GM18502 (cell line): ENCODE results near the gene CEP128.
A peak's percentile ranks its signal among the peaks of the same experiment; 100 is the strongest.

Experiments used
- ATAC-seq: cut with Tn5 transposase; IDR thresholded peaks from one replicate; pipeline ENCODE4 v1.9.1; 2021; ENCODE audit warnings: mild to moderate bottlenecking; ENCODE audit not compliant: unreplicated experiment, poor library complexity

CEP128 gene

DNA sequence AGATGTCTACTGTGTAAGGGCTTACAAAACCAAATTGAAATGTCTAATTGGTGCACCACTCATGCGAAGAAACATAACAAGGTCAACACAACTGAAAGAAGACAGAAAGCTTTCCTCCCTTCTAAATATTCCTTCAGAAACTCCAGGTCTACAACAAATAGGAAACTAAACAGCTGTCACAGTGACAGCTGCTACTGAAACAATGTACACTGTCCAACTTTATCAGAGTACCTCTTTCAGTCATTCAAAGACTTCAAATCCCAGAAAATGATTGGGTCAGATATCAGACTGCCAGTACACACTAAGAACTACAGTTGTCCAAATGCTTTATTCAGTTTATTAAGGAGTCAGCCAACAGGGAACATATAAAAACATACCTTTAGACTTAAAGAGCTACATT lies 35.2 kb downstream of the CEP128 start:
- no peak for ATAC-seq

DNA sequence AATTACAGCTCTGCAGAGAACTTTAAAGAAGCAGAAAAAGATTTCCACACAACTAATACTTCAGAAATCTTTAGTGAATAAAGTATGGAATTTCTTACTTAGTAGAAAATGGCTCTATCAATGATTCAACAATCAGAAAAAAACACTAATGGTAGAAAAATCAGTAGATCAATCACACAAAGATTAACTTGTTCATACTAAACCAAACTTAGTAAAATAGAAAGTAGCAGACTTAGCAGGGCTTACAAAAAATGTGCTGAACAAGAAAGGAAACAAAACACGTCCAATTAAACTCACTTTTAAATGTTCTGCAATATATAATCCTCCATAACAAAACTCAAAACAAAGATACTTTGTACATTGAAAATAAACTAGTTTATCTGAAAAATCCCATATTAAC lies 38.9 kb downstream of the CEP128 start:
- no peak for ATAC-seq

DNA sequence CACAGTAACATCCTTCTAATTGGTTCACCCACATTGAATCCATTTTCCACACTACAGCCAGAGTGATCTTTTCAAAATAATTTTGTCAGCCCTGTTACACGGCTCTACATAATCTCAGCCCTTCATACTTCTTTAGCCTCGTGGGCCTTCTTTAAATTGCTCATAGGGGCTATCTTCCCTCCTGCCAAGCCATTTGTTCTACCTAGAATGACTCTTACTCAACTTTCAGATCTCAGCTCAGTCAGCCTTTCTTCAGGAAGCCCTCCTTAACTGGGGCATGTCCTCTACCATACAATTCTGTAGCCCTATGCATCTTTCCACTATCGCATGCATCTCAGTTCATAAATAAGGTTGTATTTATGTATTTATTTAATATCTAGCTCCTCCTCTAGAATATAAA lies 39.7 kb downstream of the CEP128 start:
- ATAC-seq = no peak

DNA sequence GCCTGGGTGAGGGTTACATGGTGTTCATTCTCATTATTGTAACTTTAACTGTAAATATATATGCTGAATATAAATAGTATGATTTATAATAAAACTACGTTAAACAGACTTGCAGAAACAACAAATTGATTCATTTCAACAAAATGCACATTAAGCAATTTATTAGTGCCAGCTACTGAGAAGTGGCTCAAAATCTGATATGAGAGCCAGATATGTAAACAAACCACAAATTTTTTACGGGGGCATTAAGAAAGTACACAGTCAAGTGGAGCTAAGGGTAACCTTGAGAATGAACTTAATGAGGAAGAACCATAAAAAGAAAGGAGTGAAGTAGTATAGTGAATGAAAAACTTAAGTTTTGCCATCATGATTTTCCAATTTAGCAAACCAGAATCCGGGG lies 40.3 kb downstream of the CEP128 start:
- ATAC-seq = no peak

DNA sequence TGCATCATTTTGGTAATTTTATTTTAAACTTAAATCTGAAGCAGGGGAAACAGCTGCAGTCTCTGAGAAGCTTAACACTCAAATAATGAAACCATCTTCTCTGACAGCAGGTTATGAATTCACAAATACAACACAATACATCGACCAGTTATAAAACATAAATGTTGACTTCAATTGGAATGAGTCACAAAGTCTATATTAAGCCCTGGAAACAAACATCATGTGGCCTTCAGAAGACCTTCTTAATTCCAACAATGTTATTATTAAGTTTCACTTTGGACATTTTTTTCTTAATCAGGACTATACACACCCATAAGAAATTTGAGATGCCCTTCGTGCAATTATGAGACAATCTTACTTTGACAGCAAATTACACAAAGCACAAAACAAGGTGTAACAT lies 68.9 kb downstream of the CEP128 start:
- no peak for ATAC-seq

DNA sequence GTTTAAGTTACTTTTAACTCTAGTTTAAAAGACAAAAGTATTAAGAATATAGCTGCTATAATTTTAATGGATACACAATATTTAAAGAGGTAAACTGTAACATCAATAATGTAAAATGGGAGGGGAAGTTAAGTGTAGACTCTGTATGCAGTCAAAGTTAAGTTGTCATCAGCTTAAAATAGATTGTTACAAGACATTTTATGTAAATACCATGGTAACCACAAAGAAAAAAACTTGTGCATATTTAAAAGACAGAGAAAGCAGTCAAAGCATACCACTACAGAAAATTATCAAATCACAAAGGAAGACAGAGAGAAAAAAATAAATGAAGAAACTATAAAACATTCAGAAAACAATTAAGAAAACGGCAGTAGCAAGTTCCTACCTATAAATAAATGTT lies 73.3 kb downstream of the CEP128 start:
- ATAC-seq = no peak

DNA sequence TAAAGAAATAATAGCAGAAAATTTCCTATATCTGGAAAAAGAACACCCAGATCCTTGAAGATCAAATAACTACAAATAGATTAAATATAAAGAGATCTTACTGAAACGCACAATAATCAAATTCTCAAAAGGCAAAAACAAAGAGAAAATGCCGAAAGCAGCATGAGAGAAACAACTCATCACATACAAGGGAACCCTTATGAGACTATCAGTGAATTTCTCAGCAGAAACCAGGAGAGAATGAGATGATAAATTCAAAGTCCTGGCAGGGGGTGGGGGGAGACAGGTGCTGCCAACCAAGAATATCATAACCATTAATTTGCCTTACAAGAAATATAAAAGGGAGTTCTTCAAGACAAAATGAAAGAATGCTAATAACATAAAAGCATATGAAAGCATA lies 73.7 kb downstream of the CEP128 start:
- ATAC-seq = no peak

DNA sequence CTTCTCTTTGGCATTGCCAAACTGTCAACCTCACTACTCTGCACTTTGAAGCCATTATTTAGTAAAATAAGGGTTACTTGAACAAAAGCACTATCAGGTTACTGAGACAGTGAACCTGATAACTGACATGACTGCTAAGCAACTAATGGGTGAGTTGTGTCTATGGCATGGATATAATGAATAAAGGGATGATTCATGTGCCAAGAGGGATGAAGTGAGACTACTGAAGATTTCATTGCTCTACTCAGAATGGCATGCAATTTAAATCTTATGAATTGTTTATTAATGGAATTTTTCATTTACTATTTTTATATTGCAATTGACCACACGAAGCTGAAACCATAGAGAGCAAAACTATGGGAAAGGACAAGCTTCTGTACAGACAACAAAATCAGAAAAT lies 74.4 kb downstream of the CEP128 start:
- no peak for ATAC-seq

DNA sequence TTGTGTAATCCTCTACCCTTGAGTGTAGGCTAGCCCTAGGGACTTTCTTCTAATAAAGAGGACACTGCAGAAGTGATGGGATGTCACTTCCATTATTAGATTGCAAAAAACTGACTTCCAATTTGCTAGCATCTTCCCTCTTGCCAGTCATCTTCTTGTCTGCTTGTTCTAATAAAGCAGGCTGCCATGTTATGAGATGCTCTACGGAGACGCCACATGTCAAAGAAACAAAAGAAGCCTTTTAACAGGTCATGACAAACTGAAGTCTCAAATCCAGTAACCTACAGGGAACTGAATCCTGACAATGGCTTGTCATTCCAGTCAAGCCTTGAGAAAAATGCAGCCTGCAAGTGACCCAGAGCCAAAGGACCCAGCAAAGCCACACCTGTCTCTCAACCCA lies 76.0 kb downstream of the CEP128 start:
- no peak for ATAC-seq

DNA sequence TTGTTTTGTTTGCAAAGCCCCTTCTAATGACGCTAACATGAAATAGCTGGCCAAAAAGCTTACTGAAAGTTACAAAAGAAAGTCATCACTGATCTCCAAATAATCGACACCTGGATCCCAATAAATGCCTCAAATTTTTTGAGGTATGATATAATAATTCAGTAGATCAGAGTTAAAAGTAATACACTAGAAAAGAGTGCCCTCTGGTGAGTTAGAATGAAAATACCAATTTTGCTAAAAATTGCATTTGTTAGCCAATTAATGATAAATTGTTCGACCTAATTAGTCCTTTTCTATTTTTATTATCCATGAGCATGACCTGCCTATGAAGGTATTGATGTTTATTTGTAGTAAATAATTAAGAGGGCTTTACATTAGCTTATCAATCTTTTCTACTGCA lies 78.6 kb downstream of the CEP128 start:
- ATAC-seq = no peak

DNA sequence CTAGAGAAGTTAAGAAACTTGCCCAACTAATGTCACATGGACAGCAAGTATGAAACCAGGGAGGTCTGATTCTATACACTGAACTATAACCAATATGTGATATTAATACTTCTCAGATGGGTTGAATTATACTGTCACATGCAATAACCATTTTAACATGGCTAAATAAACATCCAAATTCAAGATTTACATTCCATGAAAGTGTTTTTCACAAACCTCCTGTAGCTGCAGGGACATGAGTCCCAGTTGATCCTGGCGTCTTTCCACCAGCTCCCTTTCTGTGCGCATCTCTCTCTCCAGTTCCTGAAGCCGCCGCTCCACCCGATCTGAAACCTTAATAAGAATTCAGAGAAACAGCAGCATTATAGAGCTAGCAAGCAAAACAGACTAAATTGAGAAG lies 79.0 kb downstream of the CEP128 start:
- ATAC-seq = no peak

DNA sequence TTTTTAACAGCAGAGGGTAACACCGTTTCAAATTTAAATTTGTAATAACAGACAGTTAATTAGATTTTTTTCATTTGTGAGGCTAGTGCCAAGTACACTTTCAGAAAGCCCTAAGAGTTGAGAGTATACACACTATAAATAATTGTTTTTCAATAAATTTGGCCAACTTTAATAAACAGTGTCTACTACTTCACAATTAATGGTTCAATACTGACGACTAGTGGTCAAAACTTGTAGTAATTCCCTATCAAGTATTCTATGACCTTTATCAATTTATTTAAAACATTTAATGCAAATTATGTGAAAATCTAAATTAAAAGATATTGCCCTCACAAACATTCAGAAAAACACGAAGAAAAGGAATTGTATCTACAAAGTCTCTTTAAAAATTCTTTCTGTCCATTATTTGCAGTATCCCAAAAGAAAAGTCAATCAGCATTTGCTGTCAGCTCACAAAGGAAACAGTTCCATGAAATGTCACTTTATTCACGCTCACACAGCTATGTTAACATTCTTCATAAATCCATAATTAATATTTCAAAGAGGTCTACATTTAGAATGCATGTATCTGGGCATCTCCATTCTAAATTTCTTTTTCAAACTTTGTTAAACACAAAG lies 91.2 kb downstream of the CEP128 start:
- ATAC-seq = peak; percentile 60

DNA sequence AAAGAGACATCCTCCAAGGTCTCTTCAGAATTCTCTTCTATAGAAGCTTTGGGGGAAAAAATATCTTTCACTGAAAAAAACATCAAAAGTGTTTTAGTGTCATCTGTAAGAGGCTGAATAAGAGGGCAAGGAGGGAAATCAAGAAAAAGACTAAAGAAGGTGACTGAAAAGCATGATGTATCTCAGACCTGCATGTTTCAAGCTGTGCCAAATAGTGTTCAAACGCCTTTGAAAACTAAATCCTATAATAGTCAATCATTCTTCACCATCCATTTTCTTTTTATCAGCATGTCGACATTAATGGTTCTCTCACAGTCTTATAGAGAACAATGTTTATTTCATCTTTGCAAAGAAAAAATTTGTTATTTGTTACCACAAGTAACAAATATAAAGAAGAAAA lies 94.5 kb downstream of the CEP128 start:
- no peak for ATAC-seq

DNA sequence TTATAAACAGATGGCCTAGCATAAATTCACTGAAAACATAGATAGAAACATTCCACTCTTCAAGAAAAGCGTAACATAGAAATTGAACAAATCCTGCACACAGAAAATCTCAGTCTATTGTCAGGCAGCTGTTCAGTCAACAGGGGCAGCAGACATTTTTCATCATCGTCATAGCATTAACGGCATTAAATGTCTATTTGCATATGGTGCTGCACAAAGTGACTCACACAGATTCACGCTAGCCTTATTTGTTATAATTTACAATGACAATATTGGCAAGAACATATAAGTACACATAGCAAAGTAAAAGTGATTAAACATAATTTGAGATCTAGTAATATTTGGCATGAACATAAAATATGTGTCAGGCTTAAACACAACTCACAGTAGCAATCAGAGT lies 95.7 kb downstream of the CEP128 start:
- ATAC-seq = no peak

DNA sequence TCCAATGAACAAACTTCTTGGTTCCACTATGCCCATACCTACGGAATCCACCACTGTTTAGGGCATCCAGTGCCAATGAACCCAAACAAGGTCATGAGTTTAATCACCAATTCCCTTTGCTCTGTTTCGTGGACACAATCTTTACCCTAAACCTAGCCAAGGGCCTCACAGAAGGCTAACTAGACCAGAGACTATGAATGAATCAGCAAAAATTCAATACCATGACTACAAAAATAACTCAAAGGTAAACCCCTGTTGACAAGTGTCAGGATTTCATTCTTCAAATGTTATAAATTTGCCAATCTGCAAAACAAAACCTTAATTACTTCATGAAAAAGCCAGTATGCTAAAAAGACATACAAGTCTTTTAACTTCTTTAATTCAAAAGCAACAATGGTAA lies 96.7 kb downstream of the CEP128 start:
- ATAC-seq = no peak

DNA sequence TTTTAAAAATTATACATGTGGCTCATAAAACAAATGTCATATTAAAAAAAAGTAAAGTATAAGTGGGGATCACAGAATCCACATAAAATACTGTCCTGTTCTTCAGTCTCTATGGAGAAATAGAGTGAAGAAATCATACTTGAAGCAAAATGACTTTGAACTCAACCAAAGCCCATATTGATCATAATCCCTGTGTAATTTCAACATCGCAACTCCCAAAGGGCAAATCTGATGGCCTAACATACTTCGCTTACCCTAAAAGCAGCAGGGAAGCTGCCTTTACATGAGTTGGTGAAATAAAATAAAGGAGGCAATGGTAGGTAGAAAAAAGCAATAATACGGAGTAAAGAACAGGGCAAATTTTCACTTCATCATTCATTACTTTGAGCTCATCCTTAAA lies 101.8 kb downstream of the CEP128 start:
- no peak for ATAC-seq

DNA sequence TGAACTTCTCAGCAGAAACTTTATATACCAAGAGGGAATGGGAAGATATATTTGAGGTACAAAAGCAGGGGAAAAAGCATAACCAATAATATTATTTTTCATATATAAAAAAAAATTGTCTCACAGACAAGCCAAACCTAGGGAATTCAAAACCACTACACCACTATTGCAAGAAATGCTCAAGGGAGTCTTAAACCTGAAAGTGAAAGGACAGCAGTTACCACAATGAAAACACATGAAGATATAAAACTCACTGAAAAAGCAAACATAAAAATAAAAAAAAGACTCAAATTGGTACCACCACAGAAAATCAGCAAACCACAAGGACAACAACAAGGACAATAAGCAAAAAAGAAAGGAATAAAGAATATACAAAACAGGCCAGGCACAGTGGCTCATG lies 131.9 kb downstream of the CEP128 start:
- ATAC-seq = no peak

DNA sequence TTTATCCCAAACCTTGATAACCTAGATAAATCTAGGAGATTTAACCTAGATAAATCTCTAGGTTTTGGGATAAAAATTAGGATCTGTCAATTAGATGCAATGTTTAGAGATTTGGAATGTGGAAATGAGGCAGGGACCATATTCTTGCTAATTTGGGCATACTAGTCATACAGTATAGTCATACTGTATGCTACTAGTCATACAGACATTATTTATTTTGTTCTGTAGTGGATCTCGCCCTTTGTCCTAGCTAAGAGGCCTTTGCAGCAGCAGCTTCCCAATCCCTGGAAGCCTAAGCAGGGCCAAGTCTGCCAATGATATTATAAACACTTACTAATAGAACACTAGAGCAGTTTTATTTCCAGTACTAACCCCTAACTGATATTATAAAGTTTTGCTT lies 136.4 kb downstream of the CEP128 start:
- no peak for ATAC-seq

DNA sequence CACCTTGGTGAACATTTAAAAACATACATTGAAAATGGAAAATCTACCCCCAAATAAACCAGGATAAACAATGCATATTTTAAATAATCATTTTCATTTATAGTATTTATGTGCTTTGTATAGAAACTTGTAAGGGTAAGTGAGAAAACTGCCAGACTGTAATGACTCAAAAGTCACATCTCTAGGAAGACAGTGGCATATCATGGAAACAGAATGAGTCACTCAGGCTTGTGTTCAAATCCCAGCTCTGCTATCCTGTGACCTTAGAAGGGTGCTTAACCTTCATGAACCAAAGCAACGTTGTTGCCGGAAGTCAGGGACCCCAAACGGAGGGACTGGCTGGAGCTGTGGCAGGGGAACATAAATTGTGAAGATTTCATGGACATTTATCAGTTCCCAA lies 142.7 kb downstream of the CEP128 start:
- ATAC-seq = no peak

DNA sequence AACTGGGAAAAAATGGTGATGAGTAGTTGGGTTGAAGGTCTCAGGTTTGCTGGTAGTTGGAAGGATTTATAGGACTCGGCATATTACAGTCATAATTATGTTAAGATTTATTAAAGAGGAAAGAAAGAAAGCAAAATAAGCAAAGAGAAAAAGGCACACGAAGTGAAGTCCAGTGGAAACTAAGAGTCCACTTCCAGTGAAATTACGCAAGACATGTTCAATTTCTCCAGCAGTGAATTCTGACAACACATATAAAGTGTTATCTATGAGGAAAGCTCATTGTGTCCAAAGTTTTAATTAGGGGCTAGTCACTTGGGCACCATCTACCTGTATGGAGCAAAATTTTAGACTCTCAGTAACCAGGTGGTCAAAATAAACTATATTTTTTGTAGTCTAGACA lies 143.3 kb downstream of the CEP128 start:
- no peak for ATAC-seq

DNA sequence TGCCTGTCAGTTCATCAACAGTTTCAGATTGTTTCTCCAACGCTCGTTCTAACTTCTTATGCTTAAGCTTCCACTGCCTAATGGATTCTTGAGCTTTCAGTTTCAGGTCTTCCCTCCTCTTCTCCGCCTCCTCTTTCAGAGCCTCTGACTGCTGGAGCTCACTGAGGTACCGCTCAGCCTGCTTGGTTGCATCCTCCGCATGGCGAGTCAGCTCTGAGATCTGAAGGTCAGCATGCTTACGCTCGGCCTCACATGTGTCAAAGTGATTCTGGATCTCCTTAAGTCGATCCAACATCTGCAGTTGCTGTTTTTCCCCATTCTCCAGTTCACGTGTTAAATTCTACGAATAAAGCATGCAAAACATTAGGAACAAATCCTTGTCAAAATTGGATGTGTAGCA lies 148.8 kb downstream of the CEP128 start:
- ATAC-seq = no peak

DNA sequence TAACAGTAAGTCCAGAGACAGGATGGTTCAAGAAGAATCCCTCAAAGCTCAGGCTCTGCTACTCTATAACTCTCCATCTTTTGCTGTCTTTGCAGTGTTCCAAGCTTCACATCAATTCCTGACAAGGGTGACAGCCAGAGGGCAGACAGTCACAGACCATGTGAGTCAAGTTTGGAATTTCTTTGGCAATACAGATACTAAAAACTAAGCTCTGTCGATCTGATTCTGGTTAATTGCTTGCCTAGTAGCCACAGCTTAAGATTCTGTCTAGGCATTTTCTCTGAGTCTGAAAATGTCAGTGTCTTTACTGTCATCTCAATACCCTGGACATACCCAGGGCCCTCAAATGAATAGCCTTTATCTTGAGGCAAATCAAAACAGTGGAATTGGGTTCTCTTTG lies 153.7 kb downstream of the CEP128 start:
- ATAC-seq = no peak

DNA sequence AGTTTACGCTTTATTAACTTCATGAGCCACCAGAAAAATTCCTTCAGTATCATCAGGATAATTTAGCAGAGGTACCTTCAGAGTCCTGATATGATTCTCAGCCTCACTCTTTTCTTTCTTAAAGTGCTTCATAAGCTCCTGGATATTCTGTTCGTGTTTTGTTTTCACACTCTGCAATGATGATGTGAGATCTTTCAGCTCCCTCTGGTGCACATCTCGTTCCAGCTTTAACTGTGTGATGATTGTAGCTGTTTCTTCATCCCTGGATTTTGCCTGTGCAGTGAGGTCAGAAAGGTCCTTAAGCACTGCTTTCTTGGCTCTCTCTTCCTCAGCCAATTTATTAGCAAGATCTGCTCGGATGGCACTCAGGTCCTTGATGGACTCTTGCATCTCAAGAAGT lies 156.7 kb downstream of the CEP128 start:
- ATAC-seq = no peak
